GM12892 (cell line): ENCODE results near the gene TRIP11.

Experiments
- POLR2A ChIP-seq: IDR thresholded peaks from 2 replicates; pipeline ENCODE4 v1.6.1; 2011; ENCODE audit warnings: low read depth, low read length, control low read depth
- POLR2AphosphoS5 ChIP-seq: IDR thresholded peaks from 2 replicates; pipeline ENCODE4 v1.6.1; 2011; ENCODE audit warnings: low read depth, low read length, control low read depth

GRCh38 chr14:92010644-92011043 lies 29.2 kb downstream of the TRIP11 start:
- TF ChIP-seq POLR2AphosphoS5: no peak
- TF ChIP-seq POLR2A: no peak
